SJCRH30 (cell line): ENCODE data around the gene PILRB. TPM values are rescaled to one million over a fixed set of nuclear protein-coding genes. Genes with fewer than 3 reads are reported as not detected.
"Not testable (repeated sequence)": the region's sequence is repeated elsewhere in the genome, so short reads cannot be mapped to it uniquely, and the experiment has no call there.

Experiments
- DNase-seq, 2 experiments: peaks; one replicate each; pipeline ENCODE4 v3.0.0-alpha.2; 2015 to 2020
- H3K27ac ChIP-seq: fragments of 250-450 bp; sonication (Bioruptor Pico); 2 replicates; pipeline ENCODE4 v1.5.1; 2020; ENCODE audit warnings: mild to moderate bottlenecking, moderate library complexity
- H3K27me3 ChIP-seq: fragments of 250-450 bp; sonication (Bioruptor Pico); 2 replicates; pipeline ENCODE4 v1.5.1; 2020; ENCODE audit warnings: mild to moderate bottlenecking, moderate library complexity
- H3K36me3 ChIP-seq: fragments of 250-450 bp; sonication (Bioruptor Pico); 2 replicates; pipeline ENCODE4 v1.5.1; 2020; ENCODE audit warnings: mild to moderate bottlenecking, moderate library complexity
- H3K4me1 ChIP-seq: fragments of 250-450 bp; sonication (Bioruptor Pico); 2 replicates; pipeline ENCODE4 v1.5.1; 2020; ENCODE audit warnings: mild to moderate bottlenecking, moderate library complexity
- H3K4me3 ChIP-seq: fragments of 250-450 bp; sonication (Bioruptor Pico); 2 replicates; pipeline ENCODE4 v1.5.1; 2020; ENCODE audit warnings: mild to moderate bottlenecking, moderate library complexity
- H3K9me3 ChIP-seq: fragments of 250-450 bp; sonication (Bioruptor Pico); replicated peaks from 2 replicates; pipeline ENCODE4 v1.5.1; 2020; ENCODE audit warnings: mild to moderate bottlenecking, moderate library complexity
- total RNA-seq: library from RNA; depleted of rRNA; stranded (reverse); fragments of >200 nt; shearing (Covaris generic); gene quantifications from 2 replicates; pipeline ENCODE4 v1.2.3, GENCODE V29; 2014; rRNA removed

The PILRB gene
- 13.3 and 28.0 TPM in 2 replicates for total RNA-seq

DNA sequence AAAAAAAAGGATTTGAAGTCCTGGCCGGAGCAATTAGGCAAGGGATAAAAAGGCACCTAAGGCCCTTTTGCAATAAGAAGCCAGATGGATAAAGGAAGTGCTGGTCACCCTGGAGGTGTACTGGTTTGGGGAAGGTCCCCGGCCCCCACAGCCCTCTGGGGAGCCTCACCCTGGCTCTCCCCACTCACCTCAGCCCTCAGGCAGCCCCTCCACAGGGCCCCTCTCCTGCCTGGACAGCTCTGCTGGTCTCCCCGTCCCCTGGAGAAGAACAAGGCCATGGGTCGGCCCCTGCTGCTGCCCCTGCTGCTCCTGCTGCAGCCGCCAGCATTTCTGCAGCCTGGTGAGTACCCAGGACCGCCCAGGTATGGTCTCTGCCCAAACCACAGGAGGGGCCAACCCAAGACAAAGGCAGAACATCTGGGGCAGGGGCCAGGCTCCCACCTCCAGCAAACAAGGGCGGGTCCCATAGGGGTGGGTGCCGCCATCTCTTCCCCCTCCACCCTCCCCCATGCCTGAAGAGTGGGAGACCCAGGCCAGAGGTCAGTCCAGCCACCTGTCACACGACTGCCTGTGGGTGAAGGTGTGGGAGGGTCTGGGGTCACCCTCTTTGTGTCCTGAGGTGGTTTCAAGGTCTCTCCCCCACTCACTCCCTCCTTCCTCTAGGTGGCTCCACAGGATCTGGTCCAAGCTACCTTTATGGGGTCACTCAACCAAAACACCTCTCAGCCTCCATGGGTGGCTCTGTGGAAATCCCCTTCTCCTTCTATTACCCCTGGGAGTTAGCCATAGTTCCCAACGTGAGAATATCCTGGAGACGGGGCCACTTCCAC lies at the start of gene PILRB:
TSS of gene PILRB (plus strand) at position 91 of the 830 bp plus-strand sequence. CDS start at position 277, 186 bp downstream.
- peaks cover 56% of the 10 kb centered on the region for H3K36me3 ChIP-seq
- no peak within 1 kb of the TSS for H3K4me3 ChIP-seq
- DNase-seq, result no peak

DNA sequence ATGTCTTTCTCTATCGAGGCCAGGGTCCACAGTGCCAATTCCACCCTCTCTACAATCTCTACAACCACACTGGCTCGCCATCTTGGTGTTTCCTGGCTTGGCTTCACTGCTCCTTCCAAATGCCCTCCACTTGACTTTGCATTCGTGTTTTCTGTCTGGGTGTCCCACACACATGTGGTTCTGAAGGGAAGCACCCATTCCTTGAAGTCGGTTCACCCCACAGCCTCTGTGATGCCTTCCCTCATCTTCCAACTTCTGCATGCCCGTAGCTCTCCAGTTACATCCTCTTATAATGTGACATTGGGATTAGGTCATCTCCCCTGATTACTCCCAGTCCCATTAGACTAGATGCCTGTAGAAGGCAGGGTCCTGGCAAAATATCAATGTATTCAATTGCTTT lies 39.6 kb upstream of the PILRB start:
- not testable (repeated sequence) for H3K36me3 ChIP-seq, H3K27me3 ChIP-seq, H3K27ac ChIP-seq, H3K4me1 ChIP-seq, DNase-seq, H3K9me3 ChIP-seq, H3K4me3 ChIP-seq

More for the DNA sequence above, at the start of gene PILRB:
- Histone ChIP-seq H3K9me3 (no peaks in the 10 kb centered on the region), H3K4me1 (no peaks in the 10 kb centered on the region), H3K27ac (no peak within 1 kb of the TSS), H3K27me3 (no peaks in the 10 kb centered on the region)

GRCh38 chr7:100321648-100322047 lies 36.3 kb upstream of the PILRB start:
- H3K27ac ChIP-seq, DNase-seq, H3K36me3 ChIP-seq, H3K27me3 ChIP-seq, H3K4me1 ChIP-seq, H3K4me3 ChIP-seq, H3K9me3 ChIP-seq: not testable (repeated sequence)

DNA sequence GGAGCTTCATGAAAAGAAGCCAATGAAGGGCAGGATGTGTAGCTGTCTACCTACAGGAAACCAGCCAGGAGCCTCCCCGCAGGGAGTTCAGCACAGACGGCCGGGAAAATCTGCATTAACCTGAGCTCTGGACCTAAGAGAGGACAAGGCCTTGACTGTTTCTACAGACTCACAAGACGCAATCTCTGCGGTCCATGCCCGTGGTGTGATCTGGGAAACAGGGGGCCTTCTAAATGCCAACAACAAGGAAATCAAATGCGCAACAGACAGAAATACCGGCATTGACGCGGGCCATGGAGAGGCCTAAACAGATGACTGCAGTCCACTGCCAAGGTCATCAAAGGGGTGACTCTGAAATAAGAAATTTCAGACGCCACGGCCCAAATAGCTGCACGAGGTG lies 33.7 kb upstream of the PILRB start:
- not testable (repeated sequence) for H3K27me3 ChIP-seq, H3K36me3 ChIP-seq, H3K9me3 ChIP-seq, H3K27ac ChIP-seq, H3K4me3 ChIP-seq, H3K4me1 ChIP-seq, DNase-seq

GRCh38 chr7:100325671-100326070 lies 32.2 kb upstream of the PILRB start:
- H3K27me3 ChIP-seq, H3K36me3 ChIP-seq, H3K9me3 ChIP-seq, H3K27ac ChIP-seq, H3K4me1 ChIP-seq, H3K4me3 ChIP-seq, DNase-seq: not testable (repeated sequence)

GRCh38 chr7:100326914-100327313 lies 31.0 kb upstream of the PILRB start:
- not testable (repeated sequence) for H3K9me3 ChIP-seq, H3K27me3 ChIP-seq, DNase-seq, H3K27ac ChIP-seq, H3K4me3 ChIP-seq, H3K4me1 ChIP-seq, H3K36me3 ChIP-seq

- H3K27me3 ChIP-seq, H3K4me1 ChIP-seq, H3K36me3 ChIP-seq, H3K9me3 ChIP-seq: not testable (repeated sequence)
- H3K27ac ChIP-seq, result peak overlapping the region; percentile 79
- peak overlapping the region; percentile 92 for H3K4me3 ChIP-seq
- peak; percentile 96 for DNase-seq
Observed at GRCh38 chr7:100335566-100336466, 22.1 kb upstream of the PILRB start.

DNA sequence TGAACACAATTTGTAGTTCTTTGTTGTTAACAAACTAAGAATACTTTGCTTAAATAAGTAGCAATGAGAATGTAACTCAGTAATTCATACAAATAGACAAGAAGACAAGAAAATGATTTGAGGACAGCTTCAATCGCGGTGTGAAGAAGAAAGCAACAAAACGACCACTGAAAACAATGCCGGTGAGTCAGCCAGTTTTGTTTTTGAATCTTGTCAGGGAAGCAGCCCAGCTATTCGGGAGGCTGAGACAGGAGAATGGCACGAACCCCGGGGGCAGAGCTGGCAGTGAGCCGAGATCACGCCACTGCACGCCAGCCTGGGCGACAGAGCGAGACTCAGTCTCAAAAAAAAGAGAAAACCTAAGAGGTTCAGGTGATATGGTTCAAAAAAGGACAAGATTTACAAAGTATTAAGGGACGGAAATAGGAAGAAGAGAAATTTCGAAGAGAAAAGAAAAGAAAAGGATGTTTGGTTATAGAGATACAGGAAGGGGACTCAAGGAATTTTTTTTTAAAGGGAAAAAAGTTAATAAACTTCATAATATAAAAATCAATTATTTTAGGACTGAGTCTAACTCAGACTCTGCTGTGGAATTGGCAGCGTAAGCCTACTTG lies 19.7 kb upstream of the PILRB start:
- not testable (repeated sequence) for H3K27ac ChIP-seq, H3K9me3 ChIP-seq, DNase-seq, H3K36me3 ChIP-seq, H3K27me3 ChIP-seq, H3K4me3 ChIP-seq, H3K4me1 ChIP-seq

DNA sequence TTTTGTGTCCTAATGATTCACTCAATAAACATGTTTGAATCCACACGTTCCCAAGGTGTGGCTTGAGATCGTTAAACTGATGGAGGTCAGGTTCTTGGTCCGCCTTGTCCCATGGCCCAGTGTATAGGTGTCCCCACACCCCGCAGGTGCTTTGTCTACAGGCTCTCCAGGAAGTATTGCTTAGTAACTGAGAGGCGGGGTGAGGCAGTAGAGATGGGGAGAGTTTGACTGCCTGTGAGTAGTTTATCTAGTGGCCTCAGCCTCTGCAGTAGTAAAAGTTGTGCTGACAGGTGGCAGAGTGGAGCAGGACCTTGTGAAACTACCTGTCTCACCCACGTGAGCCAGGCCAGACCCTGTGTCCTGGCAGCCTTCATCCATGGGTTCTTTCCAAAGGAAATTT lies 16.6 kb upstream of the PILRB start:
- H3K27ac ChIP-seq, H3K4me1 ChIP-seq, H3K4me3 ChIP-seq, H3K27me3 ChIP-seq, H3K9me3 ChIP-seq, DNase-seq: not testable (repeated sequence)
- peaks cover 18% of the 10 kb centered on the region for H3K36me3 ChIP-seq

- no peak overlapping the region for H3K4me3 ChIP-seq
- H3K27ac ChIP-seq, result no peak overlapping the region
- no peaks in the 10 kb centered on the region for H3K27me3 ChIP-seq
- H3K9me3 ChIP-seq, result no peaks in the 10 kb centered on the region
- H3K36me3 ChIP-seq, result peaks cover 33% of the 10 kb centered on the region
- no peak for DNase-seq
- H3K4me1 ChIP-seq, result no peaks in the 10 kb centered on the region
Observed at GRCh38 chr7:100342765-100343164, 15.2 kb upstream of the PILRB start.

GRCh38 chr7:100344124-100344559 lies 13.8 kb upstream of the PILRB start:
- H3K27me3 ChIP-seq, H3K27ac ChIP-seq, DNase-seq, H3K9me3 ChIP-seq, H3K4me3 ChIP-seq, H3K4me1 ChIP-seq: not testable (repeated sequence)
- H3K36me3 ChIP-seq, result peaks cover 47% of the 10 kb centered on the region

- H3K4me3 ChIP-seq, H3K9me3 ChIP-seq, H3K4me1 ChIP-seq, H3K27ac ChIP-seq, H3K27me3 ChIP-seq: not testable (repeated sequence)
- DNase-seq, result peak; percentile 52 to 66
- peaks cover 49% of the 10 kb centered on the region for H3K36me3 ChIP-seq
Observed at GRCh38 chr7:100344560-100345287, 13.2 kb upstream of the PILRB start.

GRCh38 chr7:100345288-100345672 lies 12.6 kb upstream of the PILRB start:
- H3K27ac ChIP-seq, H3K4me3 ChIP-seq, H3K9me3 ChIP-seq, H3K27me3 ChIP-seq, H3K4me1 ChIP-seq: not testable (repeated sequence)
- peak; percentile 76 to 79 for DNase-seq
- peaks cover 51% of the 10 kb centered on the region for H3K36me3 ChIP-seq

DNA sequence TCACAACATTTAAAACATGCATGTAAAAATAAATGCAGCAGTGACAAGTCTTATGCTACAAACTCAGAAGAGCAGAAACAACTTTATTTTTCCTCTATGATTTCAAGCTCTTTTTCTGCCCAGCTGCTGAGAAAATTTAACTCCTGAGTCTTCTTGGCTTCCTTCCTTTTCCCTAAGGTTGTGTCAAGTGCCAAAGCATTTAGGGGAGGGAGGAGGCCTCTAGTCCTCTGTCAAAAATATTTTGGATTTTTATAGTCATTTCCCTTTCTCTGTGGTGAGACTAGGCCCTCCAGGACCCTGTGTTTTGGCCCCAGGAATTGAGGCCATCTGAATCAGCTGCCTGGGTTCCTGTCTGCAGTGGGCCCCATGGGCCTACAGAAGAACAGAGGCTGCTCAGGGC lies 11.0 kb upstream of the PILRB start:
- Histone ChIP-seq H3K4me3 (no peak overlapping the region), H3K9me3 (no peaks in the 10 kb centered on the region), H3K27me3 (no peaks in the 10 kb centered on the region), H3K4me1 (no peaks in the 10 kb centered on the region), H3K27ac (no peak overlapping the region), H3K36me3 (peaks cover 56% of the 10 kb centered on the region)
- DNase-seq, result no peak
